ENCODE results near the gene PRPF40B.
"Not testable (repeated sequence)": the region's sequence is repeated elsewhere in the genome, so short reads cannot be mapped to it uniquely, and the experiment has no call there.

PRPF40B gene

DNA sequence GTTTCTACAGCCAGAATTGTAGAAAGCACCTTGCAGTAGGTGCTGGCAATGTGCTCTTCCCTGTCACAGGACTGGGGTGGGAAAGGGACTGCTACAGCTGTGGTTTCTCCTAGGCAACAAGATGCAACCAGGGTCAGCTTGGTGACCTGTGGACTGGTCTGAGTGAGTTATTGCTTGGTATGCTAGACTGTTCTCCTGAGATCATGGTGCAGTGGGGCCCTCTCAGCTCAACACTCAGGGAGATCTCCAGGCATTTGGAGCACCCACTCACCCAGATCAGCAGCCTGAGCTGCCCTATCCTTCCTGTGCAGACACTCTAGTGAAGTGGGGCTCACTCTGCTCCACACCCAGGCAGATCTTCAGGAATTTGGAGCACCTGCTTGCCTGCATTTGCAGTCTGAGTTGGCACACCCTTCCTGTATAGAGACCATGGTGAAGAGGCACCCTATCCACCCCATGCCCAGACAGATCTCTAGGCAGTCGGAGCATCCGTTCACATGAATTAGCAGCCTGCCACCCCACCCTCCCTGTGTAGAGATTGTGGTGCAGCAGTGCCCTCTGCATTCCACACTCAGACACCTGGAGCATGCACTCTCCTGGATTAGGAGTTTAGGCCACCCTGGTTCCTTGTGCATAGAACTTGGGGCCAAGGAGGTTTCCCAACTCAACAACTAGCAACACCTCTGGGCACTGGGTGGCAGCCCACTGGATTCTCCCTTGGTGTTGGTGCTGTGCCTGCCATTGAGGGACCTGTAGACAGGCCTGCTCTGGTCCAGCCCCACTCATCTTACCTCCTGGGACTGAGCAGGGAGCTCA lies 14.1 kb upstream of the PRPF40B start:
- DNase-seq (ENCODE audit: low spot score) = no peak

DNA sequence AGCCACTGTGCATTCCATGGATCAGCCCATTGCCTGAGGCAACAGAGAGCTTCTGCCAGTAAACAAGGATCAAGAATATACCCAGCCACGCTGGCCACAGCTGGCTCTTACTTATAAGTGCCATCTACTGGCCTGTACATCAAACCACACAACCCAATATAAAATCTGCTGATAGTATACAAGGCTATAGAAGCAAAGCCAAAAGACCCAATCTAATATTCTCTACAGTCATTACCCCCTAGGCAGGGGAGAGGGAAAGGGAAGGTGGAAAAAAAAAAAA lies 13.5 kb upstream of the PRPF40B start:
- no peak for DNase-seq (ENCODE audit: low spot score)

DNA sequence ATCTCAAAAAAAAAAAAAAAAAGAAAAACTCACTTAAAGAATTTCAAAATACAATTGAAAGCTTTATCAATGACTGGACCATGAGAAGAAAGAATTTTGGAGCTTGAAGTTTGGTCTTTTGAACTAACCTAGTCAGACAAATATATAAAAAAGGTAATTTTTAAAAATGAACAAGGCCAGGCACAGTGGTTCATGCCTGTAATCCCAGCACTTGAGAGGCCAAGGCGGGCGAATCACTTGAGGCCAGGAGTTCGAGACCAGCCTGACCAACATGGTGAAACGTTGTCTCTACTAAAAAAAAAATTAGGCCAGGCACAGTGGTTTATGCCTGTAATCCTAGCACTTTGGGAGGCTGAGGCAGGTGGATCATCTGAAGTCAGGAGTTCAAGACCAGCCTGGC lies 12.6 kb upstream of the PRPF40B start:
- not testable (repeated sequence) for DNase-seq (ENCODE audit: low spot score)

DNA sequence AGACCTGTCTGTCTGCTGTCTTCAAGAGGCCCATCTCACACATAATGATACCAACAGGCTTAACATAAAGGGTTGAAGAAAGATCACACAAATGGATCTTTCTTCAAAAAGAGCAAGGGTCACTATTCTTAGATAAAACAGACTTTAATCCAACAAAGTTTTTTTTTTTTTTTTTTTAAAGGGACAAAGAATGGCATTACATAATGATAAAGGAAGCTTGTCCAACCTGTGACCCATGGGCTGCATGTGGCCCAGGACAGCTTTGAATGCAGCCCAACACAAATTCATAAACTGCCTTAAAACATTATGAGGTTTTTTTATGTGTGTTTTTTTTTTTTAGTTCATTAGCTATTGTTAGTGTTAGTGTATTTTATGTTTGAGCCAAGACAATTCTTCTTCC lies 11.2 kb upstream of the PRPF40B start:
- no peak for DNase-seq (ENCODE audit: low spot score)

DNA sequence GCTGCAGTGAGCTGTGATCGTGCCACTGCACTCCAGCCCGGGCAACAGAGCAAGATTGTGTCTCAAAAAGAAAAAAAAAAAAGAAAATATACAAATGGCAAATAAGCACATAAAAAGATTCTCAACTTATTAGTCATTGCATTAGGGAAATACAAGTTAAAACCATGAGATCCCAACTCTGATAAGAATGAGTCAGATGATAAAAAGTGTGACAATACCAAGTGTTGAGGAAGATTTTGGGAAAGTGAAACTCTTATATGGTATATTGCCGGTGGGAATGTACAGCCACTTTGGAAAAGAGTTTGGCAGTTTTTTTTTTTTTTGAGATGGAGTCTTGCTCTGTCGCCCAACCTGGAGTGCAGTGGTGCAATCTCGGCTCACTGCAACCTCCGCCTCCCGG lies 7.6 kb upstream of the PRPF40B start:
- DNase-seq (ENCODE audit: low spot score) = no peak

DNA sequence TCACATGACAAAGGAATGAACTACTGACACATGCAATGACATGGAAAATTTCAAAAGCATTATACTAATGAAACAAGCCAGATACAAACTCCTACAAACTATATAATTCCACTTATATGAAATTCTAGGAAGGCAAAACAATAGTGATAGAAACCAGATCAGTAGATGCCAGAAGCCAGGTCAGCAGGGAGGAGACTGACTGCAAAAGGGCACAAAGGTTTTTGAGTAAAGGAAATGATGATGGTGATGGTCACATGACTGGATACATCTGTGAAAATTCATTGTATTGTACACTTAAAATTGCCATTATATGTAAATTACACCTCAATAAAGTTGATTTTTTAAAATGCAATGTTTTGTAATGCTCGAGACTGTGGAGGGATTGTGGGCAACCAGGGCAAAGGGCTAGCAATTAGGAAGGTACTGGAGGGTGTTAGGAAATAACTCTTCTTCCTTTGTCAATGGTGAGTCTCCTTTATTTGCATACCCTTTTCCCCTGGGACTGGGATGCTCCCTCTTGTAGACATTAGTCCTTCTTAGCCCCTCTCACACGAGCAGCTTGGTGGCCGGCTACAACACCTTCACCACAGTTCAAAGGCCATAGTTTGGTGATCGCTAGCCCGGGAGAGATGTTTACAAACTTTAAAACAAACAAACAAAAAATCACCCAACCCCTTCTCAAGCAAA lies 6.7 kb upstream of the PRPF40B start:
- DNase-seq (ENCODE audit: low spot score) = no peak

DNA sequence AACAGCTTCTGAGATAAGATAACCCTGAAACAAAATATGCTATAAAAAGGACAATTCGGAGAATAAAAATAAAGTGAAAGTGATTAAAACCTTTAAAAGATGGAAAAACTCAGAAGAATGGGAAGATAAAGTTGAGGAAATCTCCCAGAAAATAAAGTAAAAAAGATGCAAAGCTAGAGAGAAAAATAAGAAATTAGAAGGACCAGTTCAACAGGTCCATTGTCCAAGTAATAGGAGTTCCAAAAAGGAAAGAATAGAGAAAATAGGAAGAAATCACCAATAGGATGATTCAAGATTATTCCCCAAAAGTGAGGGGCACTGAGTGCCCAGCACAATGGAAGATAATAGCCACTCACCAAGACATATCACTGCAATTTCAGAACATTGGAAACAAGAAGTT lies 4.8 kb upstream of the PRPF40B start:
- no peak for DNase-seq (ENCODE audit: low spot score)

DNA sequence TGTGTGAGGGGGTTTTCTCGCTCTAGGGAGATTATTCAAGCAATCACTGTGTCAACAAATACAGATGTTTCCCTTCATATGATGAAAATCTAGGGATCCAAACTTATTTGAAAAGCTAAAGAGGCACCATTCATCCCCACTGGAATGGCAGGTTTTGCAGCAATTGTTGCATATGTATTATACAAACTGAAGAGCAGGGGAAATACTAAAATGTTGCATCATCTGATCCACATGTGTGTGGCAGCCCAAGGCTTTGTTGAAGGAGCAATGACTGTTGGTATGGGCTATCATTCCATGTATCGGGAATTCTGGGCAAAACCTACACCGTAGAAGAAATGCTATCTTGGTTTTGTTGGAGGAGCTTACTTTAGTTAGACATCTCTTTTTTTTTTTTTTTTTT lies 4.1 kb upstream of the PRPF40B start:
- no peak for DNase-seq (ENCODE audit: low spot score)

DNA sequence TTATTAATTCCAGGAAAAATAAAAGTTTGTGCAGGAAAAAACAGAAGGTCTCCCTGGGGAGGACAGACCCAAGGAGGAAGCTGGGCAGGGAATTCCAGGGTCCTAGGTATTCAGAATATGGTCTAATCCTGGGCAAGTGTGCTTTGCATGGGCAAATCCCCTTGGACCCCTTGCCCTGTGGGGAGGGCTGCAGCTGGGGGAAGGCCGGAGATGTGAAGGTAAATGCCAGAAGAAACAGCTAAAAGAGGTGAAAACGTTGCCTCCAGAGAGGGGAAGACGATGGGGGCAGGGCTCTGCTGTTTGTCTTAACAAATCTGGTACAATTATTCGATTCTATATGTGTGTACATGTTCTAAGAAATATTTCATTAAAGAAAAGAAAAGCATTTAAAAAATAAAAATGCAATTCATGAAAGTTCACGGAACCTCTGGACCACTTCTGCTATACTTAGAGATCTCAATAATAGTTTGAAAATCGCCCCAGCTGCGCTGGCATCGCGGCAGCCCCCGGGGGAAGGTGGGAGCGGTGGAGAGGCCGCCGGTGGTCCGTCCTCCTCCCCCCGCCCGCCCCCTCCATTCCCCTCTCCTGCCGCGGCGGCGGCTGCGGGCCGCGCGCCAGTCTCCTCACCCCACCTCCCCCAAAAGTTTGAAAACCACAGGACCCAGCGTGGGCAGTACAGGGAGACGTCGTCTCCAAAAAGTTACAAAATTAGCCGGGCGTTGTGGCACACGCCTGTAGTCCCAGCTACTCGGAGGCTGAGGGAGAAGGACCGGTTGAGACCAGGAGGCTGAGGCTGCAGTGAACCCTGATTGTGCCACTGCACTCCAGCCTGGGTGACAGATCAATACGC lies 1.5 kb upstream of the PRPF40B start:
- DNase-seq (ENCODE audit: low spot score) = no peak

DNA sequence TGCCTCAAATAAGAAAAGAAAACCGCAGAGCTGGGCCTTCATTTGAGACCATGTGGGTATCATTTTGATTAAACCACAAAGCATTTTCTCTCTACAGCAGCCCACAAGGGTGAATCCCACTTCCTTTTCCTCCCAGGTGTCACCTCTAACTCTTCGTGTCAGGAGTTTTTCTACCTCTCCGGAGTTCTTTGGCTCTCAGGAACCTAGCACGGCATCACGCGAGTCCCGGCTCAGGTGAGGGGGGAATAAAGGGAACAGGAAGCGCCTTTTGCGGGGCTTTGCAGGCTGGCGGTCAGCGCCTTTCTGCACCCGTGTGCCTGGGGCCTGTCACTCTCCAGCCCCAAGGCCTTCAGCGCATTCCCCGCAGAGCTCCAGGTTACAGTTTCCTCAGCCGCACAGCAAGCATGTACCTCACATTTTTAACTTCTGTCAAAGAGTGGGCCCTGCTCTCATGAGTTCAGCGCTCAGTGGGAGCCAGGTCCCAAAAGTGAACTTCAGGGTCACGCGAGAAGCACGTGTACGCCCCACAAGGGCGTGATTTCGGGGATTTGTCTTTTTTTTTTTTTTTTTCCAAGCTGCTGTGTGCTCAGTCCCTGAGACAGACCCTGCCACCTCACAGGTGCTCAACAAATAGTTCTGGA lies 740 bp upstream of the PRPF40B start:
- DNase-seq (ENCODE audit: low spot score) = no peak

DNA sequence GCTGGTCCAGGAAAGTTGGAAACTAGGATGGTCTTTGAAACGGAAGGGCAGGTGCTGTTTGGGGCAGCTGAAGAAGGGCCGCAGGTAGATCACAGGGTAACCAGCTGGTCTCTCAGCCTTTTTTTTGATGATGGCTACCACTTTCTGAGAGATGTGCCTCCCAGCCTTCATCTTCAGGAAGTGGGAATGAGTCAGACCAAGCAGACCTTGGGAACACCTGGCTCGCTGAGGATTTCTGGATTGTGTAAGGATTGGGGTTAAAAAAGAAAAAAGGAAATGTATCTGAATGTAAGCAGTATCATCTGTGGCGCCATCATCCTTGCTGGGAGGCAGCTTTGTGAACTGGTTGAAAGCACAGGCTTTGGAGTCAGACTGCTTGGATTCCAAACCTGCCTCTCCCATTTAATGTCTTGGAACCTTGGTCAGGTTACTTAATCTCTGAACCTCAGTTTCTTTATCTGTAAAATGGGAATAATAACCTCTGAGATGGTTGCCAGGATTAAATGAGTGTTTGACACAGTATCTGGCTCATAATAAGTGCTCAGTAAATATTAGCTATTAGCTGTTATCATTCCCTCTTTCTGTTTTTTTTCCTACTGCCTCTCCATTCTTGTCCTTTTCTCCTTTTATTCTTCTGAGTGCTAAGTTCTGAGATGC lies 1.7 kb downstream of the PRPF40B start:
- DNase-seq (ENCODE audit: low spot score) = no peak

DNA sequence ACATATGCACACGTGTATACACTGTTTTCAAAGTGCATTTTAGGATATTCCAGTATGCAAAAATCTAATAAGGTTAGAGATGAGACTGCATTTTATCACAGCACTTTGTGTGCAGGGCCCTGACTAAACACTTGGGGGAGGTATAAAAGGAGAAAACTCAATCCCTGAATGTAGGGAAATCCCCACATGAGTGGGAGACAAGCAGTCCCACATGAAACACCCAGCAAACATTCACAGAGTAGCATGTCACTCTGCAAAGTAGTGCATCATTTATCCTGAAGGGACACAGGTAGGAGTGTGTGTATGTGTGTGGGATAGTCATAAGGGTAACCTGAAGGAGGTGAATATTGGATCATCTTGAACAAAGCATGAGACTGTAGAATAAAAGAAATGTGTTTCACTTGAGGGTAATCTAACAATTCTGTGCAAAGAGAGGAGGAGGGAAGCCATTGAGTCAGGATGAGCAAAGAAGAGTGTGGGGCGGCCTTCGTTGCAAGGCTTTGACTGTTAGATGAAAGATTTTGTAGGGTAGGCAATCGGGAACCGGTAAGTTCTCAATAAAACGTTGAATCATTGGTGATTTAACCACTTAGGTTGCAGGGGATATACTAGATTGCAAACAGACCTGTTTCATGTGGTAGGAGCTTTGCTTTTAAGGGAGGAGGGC lies 2.9 kb downstream of the PRPF40B start:
- no peak for DNase-seq (ENCODE audit: low spot score)

DNA sequence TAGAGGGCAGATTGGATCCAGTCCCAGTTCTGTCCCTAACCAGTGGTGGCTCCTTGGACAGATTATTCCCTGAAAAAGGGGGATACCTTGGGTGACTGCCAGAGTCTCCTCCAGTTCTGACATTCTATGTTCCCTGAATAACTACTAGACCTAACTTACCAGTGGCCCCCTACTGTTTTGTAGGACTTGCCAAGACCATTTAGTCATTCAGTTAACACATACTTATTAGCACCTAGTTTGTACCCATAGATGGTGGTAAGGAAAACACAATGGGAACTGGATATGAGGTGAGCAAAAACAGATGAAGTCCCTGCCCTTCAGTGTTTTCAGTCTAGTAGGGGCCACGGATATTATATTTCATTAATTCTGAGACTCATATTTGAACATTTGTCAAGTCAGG lies 3.5 kb downstream of the PRPF40B start:
- DNase-seq (ENCODE audit: low spot score) = no peak

DNA sequence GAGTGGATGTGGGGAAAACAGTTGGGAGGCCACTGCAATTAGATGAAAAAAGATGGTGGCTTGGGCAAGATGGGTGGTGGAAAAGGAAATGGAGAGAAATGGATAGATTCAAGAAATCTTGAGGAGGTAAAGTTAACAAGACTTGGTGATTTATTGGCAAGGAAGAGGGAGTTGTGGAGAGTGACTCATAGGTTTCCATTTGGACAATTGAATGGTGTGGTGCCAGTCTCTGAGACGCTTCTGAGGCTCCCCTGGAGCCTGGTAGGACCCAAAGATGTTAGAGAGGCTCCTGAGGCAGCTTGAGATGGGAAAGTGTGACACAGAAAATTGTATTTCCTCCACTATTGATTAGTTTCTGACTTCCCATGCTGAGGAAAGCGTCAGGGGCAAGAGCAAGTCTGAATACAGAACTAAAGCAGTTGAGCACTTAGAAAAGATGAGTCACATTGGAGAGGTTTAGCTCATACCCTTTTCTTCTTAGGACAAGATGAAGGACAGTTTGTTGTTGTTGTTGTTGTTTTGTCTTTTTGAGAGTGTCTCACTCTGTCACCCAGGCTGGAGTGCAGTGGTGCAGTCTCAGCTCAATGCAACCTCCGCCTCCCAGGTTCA lies 4.5 kb downstream of the PRPF40B start:
- no peak for DNase-seq (ENCODE audit: low spot score)

DNA sequence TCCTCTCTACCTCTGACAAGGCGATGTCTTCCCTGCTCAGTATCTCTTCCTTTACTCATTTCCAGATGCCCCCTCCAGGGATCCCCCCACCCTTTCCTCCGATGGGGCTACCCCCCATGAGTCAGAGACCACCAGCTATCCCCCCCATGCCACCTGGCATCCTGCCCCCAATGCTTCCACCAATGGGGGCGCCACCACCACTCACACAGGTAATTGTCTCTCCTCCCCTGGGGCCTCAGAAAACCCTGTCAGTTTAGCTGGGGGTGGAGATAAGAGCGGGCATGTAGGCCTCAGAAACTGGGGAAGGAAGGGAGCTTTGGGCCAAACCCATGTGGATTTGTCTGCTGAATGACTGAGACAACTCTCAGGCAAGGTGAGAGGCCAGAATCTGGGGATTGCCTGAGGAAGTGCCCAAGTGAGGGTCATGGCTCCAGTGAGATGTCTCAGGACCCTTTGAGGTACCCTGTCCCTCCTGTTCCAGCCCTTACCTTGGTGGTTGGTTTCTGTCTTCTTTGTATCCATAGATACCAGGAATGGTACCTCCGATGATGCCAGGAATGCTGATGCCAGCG lies 8.1 kb downstream of the PRPF40B start:
- DNase-seq (ENCODE audit: low spot score) = no peak

DNA sequence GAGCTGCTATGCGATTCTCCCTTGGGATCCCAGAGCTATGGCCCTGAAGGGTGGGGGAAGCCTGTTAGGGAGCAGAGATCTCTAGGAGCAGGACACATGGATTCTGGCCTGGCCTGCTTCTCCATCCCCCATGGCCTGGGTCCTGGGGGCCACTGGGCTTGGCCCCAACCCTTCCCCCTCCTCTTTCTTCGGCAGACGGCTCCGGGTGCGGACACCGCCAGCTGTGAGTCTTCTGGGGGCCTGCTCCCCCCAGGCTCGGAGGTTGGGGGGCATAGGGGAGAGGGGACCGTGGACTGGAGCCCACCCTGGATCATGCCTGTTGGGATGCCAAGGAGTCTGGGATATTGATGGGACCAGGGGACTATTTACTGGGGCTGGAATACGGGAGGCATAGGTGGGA lies 9.0 kb downstream of the PRPF40B start:
- no peak for DNase-seq (ENCODE audit: low spot score)

DNA sequence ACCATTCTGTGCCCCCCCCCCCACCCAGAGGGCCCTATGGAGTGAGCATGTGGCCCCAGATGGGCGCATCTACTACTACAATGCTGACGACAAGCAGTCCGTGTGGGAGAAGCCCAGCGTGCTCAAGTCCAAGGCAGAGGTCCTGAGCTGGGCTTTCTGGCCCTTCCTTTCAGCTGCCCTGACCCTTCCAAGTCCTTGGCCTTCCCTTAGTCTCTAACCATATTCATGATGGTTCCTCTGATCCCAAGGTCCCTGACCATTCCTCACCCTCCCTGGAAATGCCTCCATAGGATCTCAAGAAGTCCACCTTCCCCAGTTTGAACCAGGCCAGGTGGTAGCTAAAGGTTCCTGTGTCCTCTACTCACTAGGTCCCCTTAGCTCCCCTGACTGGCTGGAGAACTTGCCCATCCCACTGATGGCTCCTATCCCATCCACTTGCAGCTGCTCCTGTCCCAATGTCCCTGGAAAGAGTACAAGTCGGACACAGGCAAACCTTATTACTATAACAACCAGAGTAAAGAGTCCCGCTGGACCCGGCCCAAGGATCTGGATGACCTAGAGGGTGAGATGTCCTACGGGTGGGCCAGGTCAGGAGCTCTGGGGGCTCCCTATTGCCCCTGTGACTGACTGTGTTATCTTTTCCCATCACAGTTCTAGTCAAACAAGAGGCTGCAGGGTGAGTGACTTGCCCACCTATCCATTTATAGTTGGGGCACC lies 9.8 kb downstream of the PRPF40B start:
- DNase-seq (ENCODE audit: low spot score) = no peak

DNA sequence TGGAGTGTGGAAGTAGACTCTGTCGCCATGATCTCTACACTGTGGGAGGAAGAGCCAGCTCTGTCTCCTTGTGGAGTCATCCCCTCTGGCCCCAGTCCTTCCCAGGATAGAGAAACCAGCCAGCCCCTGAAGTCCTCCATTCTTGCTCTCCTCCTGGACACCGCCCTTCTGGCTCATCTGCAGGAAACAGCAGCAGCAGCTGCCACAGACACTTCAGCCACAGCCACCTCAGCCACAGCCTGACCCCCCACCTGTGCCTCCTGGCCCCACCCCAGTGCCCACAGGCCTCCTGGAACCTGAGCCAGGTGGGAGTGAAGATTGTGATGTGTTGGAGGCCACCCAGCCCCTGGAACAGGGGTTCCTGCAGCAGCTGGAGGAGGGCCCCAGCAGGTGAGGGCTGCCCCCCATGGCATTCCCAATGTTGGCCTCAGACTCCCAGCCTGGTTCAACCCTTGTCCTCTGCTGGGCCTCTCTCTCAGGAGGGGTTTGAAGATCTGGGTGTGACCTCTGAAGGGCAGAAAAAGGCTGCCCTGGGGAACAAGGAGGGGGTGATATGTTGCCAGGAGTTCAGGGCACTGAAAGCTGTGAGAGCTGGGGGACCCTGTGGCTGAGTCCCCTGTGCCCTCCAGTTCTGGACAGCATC lies 10.5 kb downstream of the PRPF40B start:
- no peak for DNase-seq (ENCODE audit: low spot score)

DNA sequence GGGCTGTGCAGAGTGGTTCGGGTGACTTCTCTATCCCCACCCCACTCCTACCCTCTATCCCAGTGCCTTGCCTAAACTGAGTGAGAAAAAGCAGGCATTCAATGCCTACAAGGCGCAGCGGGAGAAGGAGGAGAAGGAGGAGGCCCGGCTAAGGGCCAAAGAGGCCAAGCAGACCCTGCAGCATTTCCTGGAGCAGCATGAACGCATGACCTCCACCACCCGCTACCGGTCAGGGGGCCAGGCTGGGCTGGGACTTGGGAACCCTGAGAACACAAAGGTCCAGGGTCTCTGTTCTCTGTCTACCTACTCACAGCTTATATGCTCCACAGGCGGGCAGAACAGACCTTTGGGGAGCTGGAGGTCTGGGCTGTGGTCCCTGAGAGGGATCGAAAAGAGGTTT lies 11.7 kb downstream of the PRPF40B start:
- no peak for DNase-seq (ENCODE audit: low spot score)

DNA sequence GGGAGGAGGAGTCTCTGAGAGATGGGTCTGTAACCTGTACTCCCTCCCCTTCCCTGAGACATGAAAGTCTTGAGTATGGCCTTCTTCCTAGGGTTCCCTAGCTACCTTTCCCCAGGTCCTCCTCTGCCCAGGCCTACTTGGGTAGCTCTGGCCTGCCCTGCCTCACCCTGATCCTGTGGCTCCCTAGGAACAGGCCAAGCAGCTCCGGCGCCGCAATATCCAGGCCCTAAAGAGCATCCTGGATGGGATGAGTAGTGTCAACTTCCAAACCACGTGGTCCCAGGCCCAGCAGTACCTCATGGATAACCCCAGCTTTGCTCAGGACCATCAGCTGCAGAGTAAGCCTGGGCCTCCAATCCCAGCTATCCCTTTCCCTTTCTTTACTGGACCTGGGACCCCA lies 12.3 kb downstream of the PRPF40B start:
- DNase-seq (ENCODE audit: low spot score) = no peak

Measured in Ammon's horn (tissue), 1 donor.